CD4-positive, alpha-beta T cell treated with Interleukin-17A for 4 hours (primary cell): ENCODE measurements around the gene IGFBP3.

Source experiments
- DNase-seq: peaks from one replicate; pipeline ENCODE4 v3.0.0-alpha.2; 2020; ENCODE audit warnings: mixed read lengths

Gene IGFBP3

DNA sequence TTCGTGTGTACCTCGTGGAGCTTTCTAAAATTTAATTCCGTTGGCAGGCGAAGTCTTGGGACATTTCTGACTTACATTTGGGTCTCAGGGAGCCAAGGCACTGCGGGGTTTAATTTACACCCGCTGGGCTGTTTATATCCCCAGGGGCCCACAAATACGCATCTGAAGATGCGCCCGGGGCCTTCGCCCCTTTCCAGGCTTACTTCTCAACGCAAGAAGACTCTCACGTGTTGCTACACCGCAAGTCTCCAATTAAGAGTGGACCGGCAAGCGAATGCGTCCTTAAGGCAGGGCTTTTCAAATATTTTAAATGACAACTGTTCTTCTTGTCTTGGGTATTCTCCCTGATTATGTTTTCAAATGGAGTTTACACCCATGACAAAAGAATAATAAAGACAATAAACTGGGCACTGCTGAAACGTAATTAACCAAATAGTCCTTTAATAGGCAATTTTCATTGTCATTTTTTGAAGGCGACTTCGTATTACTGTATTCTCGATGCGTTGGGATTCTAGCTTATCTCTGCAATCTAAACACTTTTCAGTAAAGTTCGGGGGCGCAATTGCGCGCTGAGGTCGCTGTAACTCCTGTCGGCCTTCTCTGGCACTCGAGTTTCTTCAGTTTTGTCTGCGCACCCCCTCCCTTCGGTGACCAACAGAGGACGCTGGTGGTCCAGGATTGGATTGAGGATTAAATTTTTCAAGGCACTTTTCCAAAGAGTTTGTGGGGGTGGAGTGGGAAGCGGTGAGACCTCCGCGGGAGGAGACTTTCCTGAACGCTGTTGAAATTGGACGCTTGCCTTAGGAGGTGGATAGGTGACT lies 837 bp upstream of the IGFBP3 start:
- peak; percentile 19 for DNase-seq

DNA sequence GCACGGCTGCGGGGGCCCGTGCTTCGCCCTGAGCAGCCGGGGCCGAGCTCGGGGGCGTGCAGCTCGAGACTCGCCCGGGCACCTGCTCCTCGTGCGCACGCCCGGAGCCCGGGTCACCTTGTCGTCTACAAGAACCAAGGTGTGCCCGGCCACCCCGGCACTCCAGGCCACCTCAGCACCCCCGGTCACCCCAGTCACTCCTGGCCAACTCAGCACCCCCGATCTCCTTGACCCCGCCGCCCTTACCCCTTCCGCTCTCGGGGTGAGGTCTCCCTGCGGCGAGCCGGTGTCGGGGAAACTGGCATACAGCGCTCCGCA lies 268 bp upstream of the IGFBP3 start:
- no peak for DNase-seq

DNA sequence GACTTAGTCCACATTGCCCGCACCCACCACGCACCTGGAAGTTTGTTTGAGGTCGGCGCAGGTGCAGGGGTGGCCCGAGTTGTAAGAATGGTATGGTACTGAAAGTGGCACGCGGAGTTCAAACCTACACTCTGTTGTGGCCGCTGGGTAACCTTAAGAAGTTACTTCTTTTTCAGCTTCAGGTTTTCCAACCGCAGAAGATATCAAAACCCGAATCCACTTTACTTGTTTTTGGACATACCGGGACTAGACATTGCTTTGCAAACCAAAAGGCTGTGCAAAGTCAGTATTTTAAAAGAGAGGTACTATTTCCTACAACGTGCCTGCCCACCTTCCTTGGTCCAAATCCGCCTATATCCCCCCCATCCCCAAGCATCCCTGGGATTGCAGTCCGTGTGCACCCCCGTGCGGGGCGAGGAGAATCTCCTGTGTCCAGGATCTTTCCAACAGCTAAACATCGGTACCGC lies 1.0 kb downstream of the IGFBP3 start:
- no peak for DNase-seq

DNA sequence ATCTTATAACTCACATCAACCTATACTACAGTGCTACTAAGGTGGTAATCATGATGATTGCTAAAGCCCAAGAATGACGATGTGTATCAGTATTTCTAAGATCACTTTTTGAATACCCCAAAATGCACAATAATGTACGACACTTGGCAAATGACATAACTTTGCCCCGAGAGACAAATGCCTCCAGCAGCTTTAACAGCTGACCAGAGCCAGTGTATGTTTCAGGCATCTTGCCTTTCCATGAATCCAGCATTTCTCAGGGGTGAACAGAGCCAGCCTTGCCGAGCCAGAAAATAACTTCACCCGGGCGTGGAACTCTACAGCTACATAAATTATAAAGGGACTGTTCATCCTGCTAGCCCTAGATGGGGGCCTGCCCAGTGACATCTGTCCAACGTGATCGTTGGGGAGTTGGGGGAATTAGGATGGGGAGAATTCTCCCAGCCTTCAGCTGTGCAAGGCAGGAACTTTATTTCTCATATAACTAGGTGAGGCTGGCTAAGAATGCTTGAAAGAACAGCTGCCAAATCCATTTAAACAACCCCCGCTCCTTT lies 1.8 kb downstream of the IGFBP3 start:
- no peak for DNase-seq

DNA sequence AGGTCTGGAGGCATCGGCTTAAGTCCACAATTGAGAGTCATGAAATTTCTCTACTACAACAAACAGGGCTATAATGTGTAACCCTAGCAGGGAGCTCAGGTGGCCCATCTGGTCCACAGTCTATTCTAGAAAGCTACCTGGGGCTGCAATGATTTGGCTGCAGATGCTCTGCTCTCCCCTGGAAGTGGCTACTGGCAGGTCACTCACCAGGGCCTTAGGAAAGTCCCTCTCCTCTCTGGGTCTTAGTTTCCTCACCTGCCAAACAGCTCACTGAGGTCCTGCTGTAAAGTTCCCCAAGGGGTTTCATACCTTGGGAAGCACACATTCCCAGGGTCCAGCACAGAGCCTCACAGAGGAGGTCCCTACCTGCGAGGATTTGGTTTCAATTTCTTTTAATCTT lies 2.5 kb downstream of the IGFBP3 start:
- no peak for DNase-seq

DNA sequence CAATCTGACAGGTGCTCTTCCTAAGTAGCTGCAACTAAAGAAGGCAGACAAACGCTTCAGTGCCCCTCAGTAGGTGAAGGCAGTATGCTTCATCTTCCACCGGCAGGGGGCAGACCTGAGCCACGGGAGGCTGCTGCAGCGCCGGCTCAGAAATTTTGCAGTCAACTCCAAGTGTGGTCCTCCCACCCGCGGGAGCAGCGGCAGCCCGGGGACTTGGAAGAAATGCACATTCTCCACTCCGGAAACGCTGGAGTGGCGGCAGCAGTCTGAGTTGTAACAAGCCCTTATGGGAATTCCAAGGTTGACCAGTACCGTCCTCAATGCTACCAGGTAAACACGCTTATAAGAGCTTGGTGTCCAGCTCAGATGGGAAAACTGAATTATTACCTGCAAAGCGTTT lies 3.4 kb downstream of the IGFBP3 start:
- peak; percentile 78 for DNase-seq

DNA sequence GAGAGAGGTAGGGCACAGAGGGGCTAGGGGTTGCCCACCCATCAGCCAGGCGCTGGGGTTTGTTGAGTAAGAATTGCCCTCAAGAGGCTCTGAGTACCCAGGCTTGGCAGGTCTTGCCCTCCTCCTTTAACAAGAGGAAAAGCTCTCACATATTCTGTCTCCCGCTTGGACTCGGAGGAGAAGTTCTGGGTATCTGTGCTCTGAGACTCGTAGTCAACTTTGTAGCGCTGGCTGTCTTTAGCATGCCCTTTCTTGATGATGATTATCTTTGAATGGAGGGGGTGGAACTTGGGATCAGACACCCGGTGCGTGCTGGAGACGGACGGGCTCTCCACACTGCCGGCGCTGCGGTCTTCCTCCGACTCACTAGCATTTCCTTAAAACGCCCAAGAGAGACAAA lies 4.0 kb downstream of the IGFBP3 start:
- no peak for DNase-seq

DNA sequence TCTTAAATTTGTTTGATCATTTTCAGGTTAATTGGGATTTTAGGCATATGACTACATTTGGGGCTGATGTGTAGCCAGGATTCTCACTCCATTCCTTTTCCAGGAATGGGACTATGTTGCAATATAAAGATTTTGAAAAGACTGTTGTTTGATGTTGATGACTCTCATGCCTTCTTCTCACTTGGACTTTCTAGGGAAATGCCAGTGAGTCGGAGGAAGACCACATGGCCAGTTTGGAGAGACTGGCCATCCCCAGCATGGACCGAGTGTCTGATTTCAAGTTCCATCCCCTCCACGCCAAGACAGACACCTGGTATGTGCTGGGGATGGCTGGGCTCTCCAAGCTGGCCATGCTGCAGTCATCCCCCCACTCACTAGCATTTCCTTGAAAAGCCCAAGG lies 5.5 kb downstream of the IGFBP3 start:
- no peak for DNase-seq

DNA sequence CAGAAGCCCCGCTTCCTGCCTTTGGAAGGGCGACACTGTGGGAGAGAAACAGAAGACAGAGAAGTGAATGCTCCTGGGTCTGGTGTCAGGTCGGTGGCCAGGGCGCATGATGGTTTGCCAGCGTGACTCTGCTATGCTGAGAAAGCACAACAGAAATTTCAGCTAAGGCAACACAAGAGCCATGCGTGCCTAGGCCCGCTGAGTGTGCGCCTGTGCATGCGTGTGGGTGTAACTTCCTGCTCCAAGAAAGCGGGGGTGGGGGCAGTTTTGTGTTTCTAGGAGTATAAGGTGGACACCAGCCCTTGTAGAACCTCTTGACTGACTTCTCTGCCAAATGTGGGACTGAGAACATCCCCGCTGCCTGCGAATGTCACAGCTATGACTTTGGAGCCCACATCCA lies 6.2 kb downstream of the IGFBP3 start:
- DNase-seq = no peak

DNA sequence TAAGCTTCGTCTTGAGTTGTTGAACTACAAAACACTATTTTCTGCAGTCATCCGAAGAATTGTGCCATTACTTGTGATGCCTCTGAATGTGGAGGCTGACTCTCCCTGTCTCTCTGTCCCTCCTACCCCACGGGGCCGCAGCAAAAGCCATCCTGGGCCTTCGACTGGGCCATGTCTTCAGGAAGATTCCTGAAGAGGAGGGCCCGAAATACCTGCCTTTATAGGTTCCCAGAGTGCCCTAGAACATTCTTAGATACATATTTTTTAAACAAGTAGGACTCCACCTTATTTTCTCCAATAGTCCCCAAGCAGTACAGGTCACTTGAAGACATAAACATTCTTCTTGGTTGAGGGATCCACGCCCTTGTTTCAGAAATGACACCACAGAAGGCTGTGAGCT lies 8.1 kb downstream of the IGFBP3 start:
- no peak for DNase-seq

DNA sequence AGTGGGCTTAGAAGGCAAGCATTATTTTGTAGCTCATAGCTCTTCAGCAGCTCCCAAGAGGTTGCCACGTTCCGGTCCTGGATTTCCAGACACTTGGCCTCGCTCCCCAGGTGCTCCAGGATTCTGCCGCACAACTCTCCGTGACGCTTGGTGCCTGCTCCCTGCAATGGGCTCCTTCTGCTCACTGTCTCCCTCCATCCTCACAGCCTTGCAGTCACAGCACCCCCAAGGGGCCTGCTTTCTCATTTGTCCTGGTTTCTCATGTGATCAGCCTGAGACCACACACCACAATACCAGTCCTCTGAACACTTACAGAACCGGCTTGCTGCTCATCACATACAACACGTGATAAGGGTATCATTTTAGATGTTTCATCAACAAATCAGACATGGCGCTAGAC lies 9.8 kb downstream of the IGFBP3 start:
- no peak for DNase-seq

DNA sequence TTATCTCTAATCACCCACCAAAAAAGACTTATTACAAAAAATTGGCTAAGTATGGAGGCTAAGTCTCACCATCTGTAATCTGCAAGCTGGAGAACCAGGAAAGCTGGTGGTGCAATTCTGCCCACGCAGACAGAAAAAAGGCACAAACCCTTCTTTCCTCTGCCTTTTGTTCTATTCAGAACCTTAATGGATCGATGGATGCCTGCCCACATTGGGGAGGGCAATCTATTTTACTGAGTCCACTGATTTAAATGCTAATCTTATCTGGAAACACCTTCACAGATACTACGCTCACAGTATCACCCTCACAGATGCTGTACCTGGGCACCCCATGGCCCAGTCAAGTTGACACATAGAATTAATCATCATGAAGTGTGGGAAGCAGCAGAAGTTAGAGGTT lies 10.2 kb downstream of the IGFBP3 start:
- no peak for DNase-seq

DNA sequence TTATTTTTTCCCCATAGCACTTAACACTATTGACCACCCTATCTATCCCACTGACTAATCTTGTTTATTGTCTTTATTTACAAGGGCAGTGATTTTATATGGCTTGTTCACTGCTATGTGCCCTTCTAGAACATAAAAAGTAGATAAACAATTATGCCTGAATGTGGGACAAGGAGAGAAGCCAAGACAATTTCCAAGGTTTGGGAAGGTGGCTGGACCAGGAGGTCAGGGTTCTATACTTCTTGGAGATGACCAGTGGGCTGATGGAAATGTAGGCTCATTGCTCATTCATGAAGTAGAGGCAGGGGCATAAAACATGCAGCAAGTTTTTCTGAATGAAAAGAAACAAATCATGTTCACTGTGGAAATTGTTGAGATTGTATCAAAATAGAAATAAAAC lies 11.5 kb downstream of the IGFBP3 start:
- no peak for DNase-seq

DNA sequence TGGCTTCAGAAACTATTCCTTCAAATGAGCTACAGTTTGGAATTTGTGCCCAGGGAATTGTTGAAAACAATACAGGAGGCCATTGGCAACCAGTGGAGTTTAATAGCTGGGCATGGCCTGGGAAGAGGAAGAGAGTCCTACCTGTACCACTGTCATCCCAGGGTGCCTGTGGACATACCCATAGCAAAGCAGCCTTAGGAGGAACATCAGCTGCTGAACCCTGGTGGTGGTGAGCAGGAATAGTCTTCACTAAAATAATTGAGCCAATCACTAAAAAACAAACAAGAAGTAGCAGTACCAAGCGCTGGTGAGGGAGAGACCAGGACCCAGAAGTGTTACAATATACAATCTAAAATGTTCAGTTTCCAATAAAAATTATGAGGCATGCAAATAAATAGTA lies 18.3 kb downstream of the IGFBP3 start:
- no peak for DNase-seq

DNA sequence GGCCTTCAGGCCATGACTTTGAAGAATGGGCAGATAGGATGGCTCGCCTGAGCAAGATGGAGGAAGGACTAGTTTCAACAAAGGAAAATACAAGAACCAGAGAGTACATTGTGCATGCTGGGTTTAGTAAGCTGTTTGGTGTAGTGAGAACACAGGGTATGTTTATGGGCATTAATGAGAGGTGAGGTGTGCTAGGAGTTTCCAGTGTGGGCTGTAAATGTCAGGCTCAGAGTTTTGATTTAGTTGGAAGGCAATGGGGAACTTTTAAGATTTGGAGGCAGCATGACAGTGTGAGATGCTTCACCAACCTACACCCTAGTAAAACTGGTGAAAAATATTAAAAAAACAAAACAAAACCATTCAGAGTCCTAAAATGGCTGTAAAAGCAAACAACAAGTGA lies 19.5 kb downstream of the IGFBP3 start:
- no peak for DNase-seq

DNA sequence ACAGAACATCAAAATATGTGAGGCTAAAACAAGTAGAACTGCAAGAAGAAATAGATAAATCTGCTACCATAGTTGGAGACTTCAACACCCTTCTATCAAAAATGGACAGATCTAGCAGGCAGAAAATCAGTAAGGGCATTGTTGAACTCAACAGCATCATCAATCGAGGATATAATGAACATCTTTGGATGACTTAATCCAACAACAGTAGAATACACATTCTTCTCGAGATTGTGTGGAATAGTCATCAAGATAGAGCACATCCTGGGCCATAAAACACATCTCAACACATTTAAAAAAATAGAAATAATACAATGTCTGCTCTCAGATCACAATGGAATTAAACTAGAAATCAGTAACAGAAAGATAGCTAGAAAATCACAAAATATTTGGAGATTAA lies 22.9 kb downstream of the IGFBP3 start:
- DNase-seq = no peak

DNA sequence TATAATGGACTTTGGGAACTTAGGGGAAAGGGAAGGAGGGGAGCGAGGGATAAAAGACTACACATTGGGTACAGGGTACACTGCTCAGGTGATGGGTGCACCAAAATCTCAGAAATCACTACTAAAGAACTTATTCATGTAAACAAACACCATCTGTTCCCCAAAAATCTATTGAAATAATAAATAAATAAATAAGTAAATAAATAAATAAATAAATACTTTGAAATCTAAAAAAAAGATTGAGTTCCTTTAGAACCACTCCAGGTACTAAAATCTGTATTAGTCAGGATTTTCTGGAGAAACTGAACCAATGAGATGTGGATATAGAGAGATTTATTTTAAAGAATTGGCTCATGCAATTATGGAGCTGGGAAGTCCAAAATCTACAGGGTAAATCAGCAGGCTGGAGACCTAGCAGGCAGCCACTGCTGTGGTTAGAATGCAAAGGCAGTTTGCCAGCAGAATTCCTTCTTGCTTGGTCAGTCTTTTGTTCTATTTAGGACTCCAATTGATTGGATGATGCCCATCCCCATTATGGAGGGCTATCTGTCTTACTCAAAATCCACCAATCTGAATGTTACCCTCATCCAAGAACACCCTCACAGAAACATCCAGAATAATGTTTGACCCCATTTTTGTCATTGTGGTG lies 23.9 kb downstream of the IGFBP3 start:
- DNase-seq = no peak

DNA sequence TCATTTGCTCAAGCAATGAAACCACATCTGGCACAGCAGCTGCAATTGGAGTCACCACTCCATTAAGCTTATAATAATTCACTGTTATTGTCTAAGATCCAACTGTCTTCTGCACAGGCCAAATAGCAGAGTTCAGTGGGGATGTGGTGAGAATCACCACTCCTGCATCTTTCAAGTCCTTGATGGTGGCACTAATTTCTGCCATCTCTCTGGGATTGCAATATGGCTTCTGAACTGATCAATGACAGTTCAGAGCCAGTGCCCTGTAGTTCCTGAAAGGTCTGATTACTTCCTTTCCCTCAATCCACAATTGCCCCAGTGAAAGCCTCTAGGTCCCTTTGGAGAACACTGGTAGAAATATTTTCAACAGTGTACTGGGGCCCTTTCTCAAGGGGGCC lies 26.4 kb downstream of the IGFBP3 start:
- no peak for DNase-seq

DNA sequence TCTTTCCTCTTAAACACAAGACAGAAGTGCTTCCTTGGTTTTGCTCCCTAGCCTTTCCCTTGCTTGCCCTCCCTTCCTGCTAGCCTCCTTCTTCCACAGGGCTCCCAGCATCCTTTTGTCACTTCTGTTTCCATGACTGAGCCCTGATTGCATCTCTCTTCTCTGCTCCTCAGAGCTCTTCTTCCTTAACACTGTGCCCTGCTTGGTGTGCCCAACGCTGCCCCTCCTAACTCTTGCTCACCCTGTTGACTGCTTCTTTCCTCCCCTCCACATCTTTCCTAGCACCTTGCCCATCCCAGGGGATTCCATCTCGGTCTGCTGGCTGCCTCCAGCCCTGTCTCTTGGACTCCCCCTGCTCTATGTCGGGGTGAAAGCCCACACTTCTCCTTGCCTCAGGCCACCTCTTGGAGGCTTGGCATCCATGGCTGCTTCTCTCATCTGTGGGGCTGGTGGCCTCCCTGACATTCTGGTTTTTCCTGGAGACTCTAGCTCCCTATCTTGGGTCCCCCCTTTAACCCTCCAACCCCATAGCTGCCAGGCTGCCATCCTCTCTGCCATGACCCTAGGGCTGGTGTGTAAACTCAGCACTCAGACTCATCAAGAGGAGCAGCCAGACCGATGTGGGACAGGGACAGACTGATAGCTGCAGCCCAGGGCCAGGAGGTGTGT lies 26.9 kb downstream of the IGFBP3 start:
- no peak for DNase-seq

DNA sequence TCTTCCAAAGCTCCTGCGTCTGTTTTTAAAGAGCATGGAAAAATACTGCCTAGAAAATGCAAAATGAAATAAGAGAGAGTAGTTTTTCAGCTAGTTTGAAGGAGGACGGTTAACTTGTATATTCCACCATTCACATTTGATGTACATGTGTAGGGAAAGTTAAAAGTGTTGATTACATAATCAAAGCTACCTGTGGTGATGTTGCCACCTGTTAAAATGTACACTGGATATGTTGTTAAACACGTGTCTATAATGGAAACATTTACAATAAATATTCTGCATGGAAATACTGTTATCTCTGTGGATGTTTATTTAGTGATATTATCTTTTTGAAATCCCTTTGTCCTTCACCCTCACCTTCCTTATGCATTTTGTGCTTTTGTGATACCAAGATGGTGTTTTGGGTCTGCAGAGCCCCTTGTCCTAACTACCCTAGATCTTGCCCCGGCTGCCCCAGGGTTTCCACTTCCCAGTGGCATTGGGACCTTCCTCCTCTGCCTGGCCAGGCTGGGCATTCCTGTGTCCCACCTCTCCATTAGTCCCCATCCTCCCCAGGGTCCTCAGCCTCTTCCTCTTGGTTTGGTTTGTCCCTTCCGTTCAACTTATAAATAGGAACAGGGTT lies 27.6 kb downstream of the IGFBP3 start:
- no peak for DNase-seq

DNA sequence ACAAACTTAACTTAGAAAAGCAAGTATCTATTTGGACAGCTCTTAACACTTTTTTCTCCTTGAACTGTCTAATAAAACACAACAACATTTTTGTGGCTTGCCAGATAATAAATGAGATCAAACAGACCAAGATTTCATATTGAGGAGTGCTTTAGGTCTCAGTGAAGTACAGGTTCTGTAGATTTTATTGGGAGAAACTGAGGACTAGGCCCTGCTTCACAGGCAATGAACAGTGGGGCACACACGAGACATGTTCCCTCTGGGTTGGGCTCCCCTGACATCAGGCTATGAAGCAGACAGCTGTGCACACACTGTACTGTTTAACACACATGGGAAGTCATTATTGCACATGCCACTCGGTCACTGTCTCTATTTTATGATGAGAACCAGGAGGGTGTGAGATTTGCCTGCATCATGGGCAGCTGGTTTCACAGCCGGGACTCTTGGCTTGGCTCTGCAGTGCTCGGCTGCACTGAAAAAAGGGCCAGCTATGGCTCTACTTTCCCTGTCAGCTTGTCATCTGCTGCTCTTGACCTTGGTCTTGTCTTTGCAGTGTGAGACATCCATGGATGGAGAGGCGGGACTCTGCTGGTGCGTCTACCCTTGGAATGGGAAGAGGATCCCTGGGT lies 28.6 kb downstream of the IGFBP3 start:
- no peak for DNase-seq

DNA sequence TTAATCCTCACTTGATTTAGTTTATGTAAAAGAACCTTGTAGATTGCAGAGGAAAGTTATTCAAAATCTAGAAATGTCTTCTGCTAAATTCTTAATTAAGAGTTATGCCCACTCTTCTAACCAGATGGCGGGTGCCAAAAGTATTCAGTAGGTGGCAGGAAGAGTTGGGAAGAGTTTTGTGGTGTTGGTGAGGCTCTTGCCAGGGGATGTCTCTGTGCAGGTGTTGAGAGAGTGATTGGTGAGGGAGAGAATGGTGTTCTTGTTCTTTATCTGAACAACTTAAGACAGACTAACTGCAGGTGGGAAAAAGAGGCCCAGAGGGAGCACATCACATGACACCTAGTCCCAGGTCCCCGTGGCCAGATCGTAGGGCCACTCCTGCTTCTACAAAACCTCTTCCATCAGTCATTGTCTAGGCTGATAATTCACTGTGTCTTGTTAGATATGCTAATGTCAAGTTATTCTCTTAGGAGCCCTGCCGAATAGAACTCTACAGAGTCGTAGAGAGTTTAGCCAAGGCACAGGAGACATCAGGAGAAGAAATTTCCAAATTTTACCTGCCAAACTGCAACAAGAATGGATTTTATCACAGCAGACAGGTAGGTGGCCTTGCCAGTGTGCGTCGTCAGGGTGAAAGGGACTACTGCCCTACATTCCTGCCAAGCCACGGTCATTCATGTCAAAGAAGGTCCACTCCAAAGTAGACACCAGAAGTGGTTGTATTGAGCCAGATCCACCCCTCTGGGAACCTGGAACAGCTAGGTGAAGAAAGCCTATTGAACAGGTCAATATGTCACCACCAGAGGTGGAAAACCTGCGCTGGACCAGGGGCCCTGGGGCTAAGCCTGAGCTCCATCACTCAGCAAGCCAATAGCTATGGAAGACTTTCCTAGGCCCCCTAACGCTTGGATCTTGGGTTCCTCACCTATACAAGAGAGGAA lies 29.3 kb downstream of the IGFBP3 start:
- DNase-seq = no peak
